ENCODE measurements around the gene MT2A.

The MT2A gene

DNA sequence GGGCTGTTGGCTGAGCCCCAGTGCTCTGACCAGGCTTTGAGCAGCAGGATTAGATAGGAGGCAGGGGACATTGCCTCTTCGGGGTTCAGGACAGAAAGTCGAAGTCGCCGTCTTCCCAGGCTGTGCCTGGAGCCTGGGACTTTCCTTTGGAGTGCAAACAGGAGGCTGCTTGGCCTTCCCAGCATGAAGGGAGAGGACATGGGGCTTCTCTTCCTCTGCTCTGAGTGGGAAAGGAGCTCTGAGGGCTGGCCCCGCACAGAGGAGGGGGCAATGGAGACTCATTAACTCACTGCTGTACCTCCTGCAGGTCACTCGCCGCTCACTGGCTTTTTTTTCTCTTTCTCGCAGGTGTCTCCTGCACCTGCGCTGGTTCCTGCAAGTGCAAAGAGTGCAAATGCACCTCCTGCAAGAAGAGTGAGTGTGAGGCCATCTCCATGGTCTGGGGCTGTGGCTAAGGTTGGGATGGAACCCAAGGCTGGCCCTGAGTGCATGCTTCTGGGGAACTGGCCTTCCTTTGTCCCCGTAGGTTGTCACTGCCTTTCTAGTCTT, 50.0 kb downstream of the MT2A start:
- no peak overlapping the region for H2AFZ ChIP-seq (ENCODE audit: low read depth, low read length)
- no peaks in the 10 kb centered on the region for H3K36me3 ChIP-seq (ENCODE audit: insufficient read depth, low read length)
- peaks cover 4% of the 10 kb centered on the region for H3K9me3 ChIP-seq (ENCODE audit: low read length)
- H3K4me3 ChIP-seq (ENCODE audit: low read length), result peak overlapping the region; percentile 35
- H3K27me3 ChIP-seq (ENCODE audit: insufficient read depth, low read length), result peaks cover 82% of the 10 kb centered on the region
- no peaks in the 10 kb centered on the region for H3K4me1 ChIP-seq (ENCODE audit: insufficient read depth, low read length)
